GM18517 (cell line): ENCODE measurements around the gene GRIFIN.
"Not testable (repeated sequence)": the region's sequence is repeated elsewhere in the genome, so short reads cannot be mapped to it uniquely, and the experiment has no call there.

ENCODE experiments used
- ATAC-seq: cut with Tn5 transposase; IDR thresholded peaks from one replicate; pipeline ENCODE4 v1.9.1; 2021; ENCODE audit warnings: mild to moderate bottlenecking, moderate library complexity; ENCODE audit not compliant: unreplicated experiment

The GRIFIN gene

DNA sequence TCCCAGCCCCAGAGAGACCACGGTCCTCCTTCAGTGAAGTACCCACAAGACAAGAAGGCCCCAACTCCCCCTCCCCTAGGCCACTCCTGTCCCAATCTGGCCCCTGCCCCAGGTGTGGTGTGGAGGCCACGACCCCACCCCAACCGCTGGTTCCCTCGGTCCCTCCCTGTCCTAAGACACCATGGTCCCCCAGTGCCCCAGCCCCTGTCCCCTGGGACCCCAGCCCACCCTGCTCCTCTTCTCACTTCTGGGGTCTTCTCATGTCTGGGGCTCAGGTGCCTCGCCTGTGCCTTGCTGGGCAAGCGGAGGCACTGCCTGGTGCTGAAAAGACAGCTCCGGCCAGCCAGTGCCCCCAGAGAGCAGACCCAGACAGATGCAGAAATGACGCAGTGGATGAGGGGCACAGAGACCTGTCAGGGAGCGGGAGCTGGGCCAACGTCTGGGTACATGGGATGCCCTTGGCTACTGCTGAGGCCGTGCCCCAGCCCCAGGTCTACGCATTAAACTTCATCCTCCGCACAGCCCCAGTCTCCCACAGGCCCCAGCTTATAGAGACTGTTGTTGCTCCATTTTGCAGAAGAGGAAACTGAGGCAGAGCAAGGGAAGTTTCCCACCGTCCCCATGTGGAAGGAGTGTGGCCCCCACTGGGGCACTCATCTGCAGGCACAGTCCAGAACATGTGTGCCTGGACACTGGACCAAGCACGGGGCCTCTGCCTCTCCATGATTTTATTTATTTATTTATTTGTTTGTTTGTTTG lies 14.8 kb downstream of the GRIFIN start:
- ATAC-seq, result no peak

- no peak for ATAC-seq
Observed at GRCh38 chr7:2460641-2461040, 15.6 kb downstream of the GRIFIN start.

GRCh38 chr7:2460188-2460587 lies 16.0 kb downstream of the GRIFIN start:
- no peak for ATAC-seq

GRCh38 chr7:2459674-2460073 lies 16.5 kb downstream of the GRIFIN start:
- no peak for ATAC-seq

- not testable (repeated sequence) for ATAC-seq
Observed at GRCh38 chr7:2453849-2454248, 22.3 kb downstream of the GRIFIN start.

- no peak for ATAC-seq
Observed at GRCh38 chr7:2452643-2453270, 23.4 kb downstream of the GRIFIN start.

GRCh38 chr7:2452074-2452507 lies 24.1 kb downstream of the GRIFIN start:
- no peak for ATAC-seq

GRCh38 chr7:2451171-2452073 lies 24.8 kb downstream of the GRIFIN start:
- ATAC-seq, result peak; percentile 63

- ATAC-seq, result no peak
Observed at GRCh38 chr7:2450198-2451107, 25.7 kb downstream of the GRIFIN start.

DNA sequence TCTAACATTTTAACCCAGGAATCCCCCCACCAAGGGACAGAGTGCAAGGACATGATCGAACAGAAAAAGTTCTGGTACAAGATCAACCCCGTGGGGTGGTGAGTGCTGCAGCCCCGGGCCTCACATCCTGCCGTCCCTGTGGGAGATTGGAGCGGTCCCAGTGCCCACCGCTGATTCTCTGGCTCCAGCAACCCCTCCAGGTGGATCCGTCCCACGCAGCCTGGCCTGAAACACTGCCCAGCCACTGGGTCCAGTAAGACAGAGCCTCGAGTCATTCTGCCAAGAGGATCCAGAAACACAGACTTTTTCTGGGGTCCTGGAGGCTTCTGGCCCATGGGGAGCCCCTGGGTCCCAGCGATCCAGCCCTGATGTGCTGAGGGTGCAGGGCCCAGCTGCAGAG lies 29.5 kb downstream of the GRIFIN start:
- ATAC-seq, result no peak

GRCh38 chr7:2445898-2446555 lies 30.2 kb downstream of the GRIFIN start:
- no peak for ATAC-seq

GRCh38 chr7:2445047-2445446 lies 31.2 kb downstream of the GRIFIN start:
- ATAC-seq, result no peak

DNA sequence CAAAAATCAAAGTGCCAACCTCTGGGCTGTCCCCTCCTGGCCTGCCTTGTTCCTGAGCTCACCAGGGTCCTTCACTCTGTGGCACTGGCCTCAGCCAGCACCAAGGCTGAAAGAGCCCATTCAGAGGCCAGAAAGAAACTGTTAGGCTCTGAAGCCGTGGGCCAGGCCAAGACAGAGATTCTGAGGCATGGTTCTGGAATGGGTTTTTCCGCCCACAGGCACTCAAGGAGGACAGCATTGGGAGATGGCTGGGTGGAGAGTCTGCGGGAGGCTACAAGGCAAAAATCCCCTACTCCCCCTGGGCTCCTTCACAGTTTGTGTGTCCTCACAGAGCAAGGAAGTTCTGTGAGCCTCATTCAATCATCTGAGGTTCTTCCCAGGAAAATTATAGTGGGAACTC lies 31.7 kb downstream of the GRIFIN start:
- ATAC-seq, result no peak

GRCh38 chr7:2443491-2443890 lies 32.7 kb downstream of the GRIFIN start:
- ATAC-seq, result no peak

DNA sequence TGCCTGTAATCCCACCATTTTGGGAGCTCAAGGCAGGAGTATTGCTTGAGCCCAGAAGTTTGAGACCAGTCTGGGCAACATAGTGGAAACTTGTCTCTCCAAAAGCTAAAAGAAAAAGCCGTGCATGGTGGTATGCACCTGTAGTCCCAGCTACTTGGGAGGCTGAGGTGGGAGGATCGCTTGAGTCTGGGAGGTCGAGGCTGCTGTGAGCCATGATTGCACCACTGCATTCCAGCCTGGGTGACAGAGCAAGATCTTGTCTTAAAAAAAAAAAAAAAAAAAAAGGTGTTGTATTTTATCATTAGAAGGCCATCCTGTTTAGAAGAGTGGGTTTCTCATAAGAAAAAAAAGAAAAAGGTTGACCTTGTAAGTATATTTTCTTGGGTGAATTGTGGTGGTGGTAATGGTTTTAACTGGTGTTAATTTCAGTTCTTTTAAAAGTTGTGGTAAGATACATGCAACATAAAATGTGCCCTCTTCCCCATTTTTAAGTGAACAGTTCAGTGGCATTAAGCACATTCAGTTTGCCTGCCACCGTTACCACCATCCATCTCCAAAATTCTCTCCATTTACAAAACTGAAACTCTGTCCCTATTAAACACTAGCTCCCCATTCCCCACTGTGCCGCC lies 34.7 kb downstream of the GRIFIN start:
- no peak for ATAC-seq

GRCh38 chr7:2440608-2441245 lies 35.5 kb downstream of the GRIFIN start:
- no peak for ATAC-seq

- no peak for ATAC-seq
Observed at GRCh38 chr7:2438775-2439174, 37.4 kb downstream of the GRIFIN start.

- ATAC-seq, result no peak
Observed at GRCh38 chr7:2438186-2438585, 38.0 kb downstream of the GRIFIN start.

GRCh38 chr7:2437537-2438148 lies 38.6 kb downstream of the GRIFIN start:
- no peak for ATAC-seq
